HEK293 (cell line): ENCODE data around the gene TOM1L2.

Source experiments
- EGR2 ChIP-seq: fragments of 450-650 bp; formaldehyde crosslinking; IDR thresholded peaks from 2 replicates; pipeline ENCODE4 v1.5.1; 2016; ENCODE audit warnings: low read depth, missing biosample characterization, missing genetic modification characterization
- HOXD13 ChIP-seq: sonication (generic); formaldehyde crosslinking; IDR thresholded peaks from 2 replicates; pipeline ENCODE4 v1.8.0; 2022; ENCODE audit warnings: missing genetic modification reagents, borderline replicate concordance
- KLF8 ChIP-seq: fragments of 450-650 bp; formaldehyde crosslinking; IDR thresholded peaks from 2 replicates; pipeline ENCODE4 v1.5.1; 2016; ENCODE audit warnings: missing biosample characterization, missing genetic modification characterization
- OVOL3 ChIP-seq: fragments of 450-650 bp; formaldehyde crosslinking; IDR thresholded peaks from 2 replicates; pipeline ENCODE4 v1.5.1; 2016; ENCODE audit warnings: missing biosample characterization, missing genetic modification characterization
- SETDB1 ChIP-seq: IDR thresholded peaks from one replicate; pipeline ENCODE4 v1.6.1; 2017; ENCODE audit warnings: mild to moderate bottlenecking, low read length, moderate library complexity, mixed read lengths; ENCODE audit not compliant: insufficient read length
- WT1 ChIP-seq: fragments of 450-650 bp; formaldehyde crosslinking; IDR thresholded peaks from 2 replicates; pipeline ENCODE4 v1.5.1; 2016; ENCODE audit warnings: missing biosample characterization, missing genetic modification characterization
- YY2 ChIP-seq: fragments of 450-650 bp; formaldehyde crosslinking; IDR thresholded peaks from 2 replicates; pipeline ENCODE4 v1.5.1; 2016; ENCODE audit warnings: missing biosample characterization, missing genetic modification characterization
- ZFP37 ChIP-seq: fragments of 450-650 bp; formaldehyde crosslinking; IDR thresholded peaks from 2 replicates; pipeline ENCODE4 v1.5.1; 2016; ENCODE audit warnings: missing biosample characterization, missing genetic modification characterization
- ZNF121 ChIP-seq: fragments of 450-650 bp; formaldehyde crosslinking; IDR thresholded peaks from 2 replicates; pipeline ENCODE4 v1.5.1; 2016; ENCODE audit warnings: missing biosample characterization, missing genetic modification characterization
- ZNF211 ChIP-seq: fragments of 450-650 bp; formaldehyde crosslinking; IDR thresholded peaks from 2 replicates; pipeline ENCODE4 v1.5.1; 2016; ENCODE audit warnings: low read depth, missing biosample characterization, missing genetic modification characterization
- ZNF214 ChIP-seq: fragments of 450-650 bp; formaldehyde crosslinking; IDR thresholded peaks from 2 replicates; pipeline ENCODE4 v1.5.1; 2017; ENCODE audit warnings: missing biosample characterization, mild to moderate bottlenecking, missing genetic modification characterization, borderline replicate concordance
- ZNF239 ChIP-seq: fragments of 450-650 bp; formaldehyde crosslinking; IDR thresholded peaks from 2 replicates; pipeline ENCODE4 v1.5.1; 2016; ENCODE audit warnings: missing biosample characterization, missing genetic modification characterization
- ZNF302 ChIP-seq: fragments of 450-650 bp; formaldehyde crosslinking; IDR thresholded peaks from 2 replicates; pipeline ENCODE4 v1.5.1; 2016; ENCODE audit warnings: missing biosample characterization, missing genetic modification characterization, low read depth
- ZNF311 ChIP-seq: fragments of 450-650 bp; formaldehyde crosslinking; IDR thresholded peaks from 2 replicates; pipeline ENCODE4 v1.5.1; 2017; ENCODE audit warnings: missing biosample characterization, missing genetic modification characterization, borderline replicate concordance
- ZNF335 ChIP-seq: fragments of 450-650 bp; formaldehyde crosslinking; conservative IDR thresholded peaks from 2 replicates; pipeline ENCODE4 v1.5.1; 2016; ENCODE audit warnings: missing biosample characterization, missing genetic modification characterization
- ZNF350 ChIP-seq: fragments of 450-650 bp; formaldehyde crosslinking; IDR thresholded peaks from 2 replicates; pipeline ENCODE4 v1.5.0; 2017; ENCODE audit warnings: missing biosample characterization, mild to moderate bottlenecking, missing genetic modification characterization
- ZNF426 ChIP-seq: fragments of 450-650 bp; formaldehyde crosslinking; IDR thresholded peaks from 2 replicates; pipeline ENCODE4 v1.5.1; 2017; ENCODE audit warnings: missing biosample characterization, missing genetic modification characterization, mild to moderate bottlenecking, inconsistent platforms, moderate library complexity
- ZNF473 ChIP-seq: fragments of 450-650 bp; formaldehyde crosslinking; IDR thresholded peaks from 2 replicates; pipeline ENCODE4 v1.5.1; 2017; ENCODE audit warnings: missing biosample characterization, missing genetic modification characterization
- ZNF510 ChIP-seq: fragments of 450-650 bp; formaldehyde crosslinking; IDR thresholded peaks from 2 replicates; pipeline ENCODE4 v1.5.1; 2018; ENCODE audit warnings: mild to moderate bottlenecking, missing genetic modification characterization, missing biosample characterization; ENCODE audit not compliant: insufficient replicate concordance
- ZNF548 ChIP-seq: fragments of 450-650 bp; formaldehyde crosslinking; IDR thresholded peaks from 2 replicates; pipeline ENCODE4 v1.5.1; 2016; ENCODE audit warnings: missing biosample characterization, missing genetic modification characterization
- ZNF558 ChIP-seq: fragments of 450-650 bp; formaldehyde crosslinking; IDR thresholded peaks from 2 replicates; pipeline ENCODE4 v1.5.1; 2016; ENCODE audit warnings: missing biosample characterization, missing genetic modification characterization
- ZNF654 ChIP-seq: fragments of 450-650 bp; formaldehyde crosslinking; IDR thresholded peaks from 2 replicates; pipeline ENCODE4 v1.5.1; 2016; ENCODE audit warnings: low read depth, missing biosample characterization, missing genetic modification characterization
- ZNF677 ChIP-seq: fragments of 450-650 bp; IDR thresholded peaks from 2 replicates; pipeline ENCODE4 v1.5.0; 2018; ENCODE audit warnings: missing biosample characterization, mild to moderate bottlenecking, missing genetic modification characterization, moderate library complexity
- ZNF747 ChIP-seq: fragments of 450-650 bp; formaldehyde crosslinking; IDR thresholded peaks from 2 replicates; pipeline ENCODE4 v1.5.1; 2016; ENCODE audit warnings: missing biosample characterization, missing genetic modification characterization
- ZSCAN16 ChIP-seq: fragments of 450-650 bp; formaldehyde crosslinking; IDR thresholded peaks from 2 replicates; pipeline ENCODE4 v1.5.1; 2016; ENCODE audit warnings: missing biosample characterization, missing genetic modification characterization
- TF ChIP-seq, protein P1 (sequence below): fragments of 450-650 bp; formaldehyde crosslinking; IDR thresholded peaks from 2 replicates; pipeline ENCODE4 v1.5.1; 2016; ENCODE audit warnings: missing biosample characterization, missing genetic modification characterization
- TF ChIP-seq, protein P2 (sequence below): fragments of 450-650 bp; formaldehyde crosslinking; IDR thresholded peaks from 2 replicates; pipeline ENCODE4 v1.5.1; 2016; ENCODE audit warnings: missing biosample characterization, missing genetic modification characterization
- TF ChIP-seq, protein P3 (sequence below): fragments of 450-650 bp; formaldehyde crosslinking; IDR thresholded peaks from 2 replicates; pipeline ENCODE4 v1.5.1; 2016; ENCODE audit warnings: missing biosample characterization, missing genetic modification characterization, low read depth
- TF ChIP-seq, protein P4 (sequence below): fragments of 450-650 bp; formaldehyde crosslinking; conservative IDR thresholded peaks from 2 replicates; pipeline ENCODE4 v1.5.1; 2016; ENCODE audit warnings: low read depth, missing biosample characterization, missing genetic modification characterization

The TOM1L2 gene

DNA sequence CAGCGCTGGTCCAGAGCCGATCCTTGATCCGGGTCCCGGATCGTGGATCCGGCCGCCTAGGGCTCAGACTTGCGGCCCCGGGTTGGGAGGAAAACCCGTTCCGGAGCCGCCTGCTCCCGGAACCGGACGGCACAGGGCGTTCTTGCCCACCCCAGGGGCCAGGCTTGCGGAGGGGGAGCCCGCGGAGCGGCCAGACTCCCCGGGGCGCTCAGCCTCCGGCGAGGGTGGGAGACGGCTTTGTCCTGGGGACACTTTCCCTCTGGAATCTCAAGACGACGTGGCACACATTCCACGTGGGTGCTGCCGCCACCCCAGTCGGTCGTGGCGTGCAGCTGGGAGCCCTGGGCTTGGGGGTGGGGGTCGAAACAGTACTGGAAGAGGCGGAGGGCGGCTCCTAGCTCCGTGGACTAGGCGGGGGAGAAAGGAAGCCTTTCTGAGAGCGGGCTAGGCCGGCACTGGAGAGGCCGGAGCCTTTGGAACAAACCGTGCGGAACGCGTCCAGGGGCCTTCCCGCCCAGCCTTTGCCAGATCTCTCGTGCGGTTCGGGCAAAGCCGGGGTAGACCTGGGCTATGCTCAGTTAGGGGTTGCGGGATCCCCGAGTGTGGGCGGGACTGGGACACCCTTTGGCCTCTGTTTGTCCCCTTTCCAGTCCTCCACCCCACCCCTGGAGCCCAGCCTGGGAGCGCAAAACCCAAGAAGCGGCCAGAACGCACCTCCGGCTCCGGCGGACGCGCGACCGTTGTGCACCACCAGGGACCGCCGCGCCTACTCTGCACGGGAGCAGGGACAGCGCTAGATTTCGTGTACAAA, 161.9 kb downstream of the TOM1L2 start (continued):
- TF ChIP-seq ZNF350 (tag by site-specific recombination) (no peak), ZNF510 (no peak), ZNF214 (tag by site-specific recombination) (no peak), SETDB1 (no peak), ZNF747 (no peak), ZNF548 (no peak), ZNF558 (no peak), EGR2 (no peak), ZNF426 (tag by site-specific recombination) (no peak), ZNF302 (tag by site-specific recombination) (no peak), KLF8 (tag by site-specific recombination) (no peak; the same call in none of the 2 replicates), YY2 (no peak), ZNF239 (tag by site-specific recombination) (no peak), ZSCAN16 (tag by site-specific recombination) (no peak), OVOL3 (tag by site-specific recombination) (no peak), ZNF121 (tag by site-specific recombination) (no peak), ZNF211 (tag by site-specific recombination) (no peak), HOXD13 (CRISPR knock-in tag) (no peak), ZNF311 (tag by site-specific recombination) (no peak), ZNF654 (tag by site-specific recombination) (no peak), ZNF335 (no peak), ZNF473 (tag by site-specific recombination) (no peak), WT1 (no peak), ZNF677 (tag by site-specific recombination) (no peak), ZFP37 (no peak)
- TF ChIP-seq, protein P1, sequence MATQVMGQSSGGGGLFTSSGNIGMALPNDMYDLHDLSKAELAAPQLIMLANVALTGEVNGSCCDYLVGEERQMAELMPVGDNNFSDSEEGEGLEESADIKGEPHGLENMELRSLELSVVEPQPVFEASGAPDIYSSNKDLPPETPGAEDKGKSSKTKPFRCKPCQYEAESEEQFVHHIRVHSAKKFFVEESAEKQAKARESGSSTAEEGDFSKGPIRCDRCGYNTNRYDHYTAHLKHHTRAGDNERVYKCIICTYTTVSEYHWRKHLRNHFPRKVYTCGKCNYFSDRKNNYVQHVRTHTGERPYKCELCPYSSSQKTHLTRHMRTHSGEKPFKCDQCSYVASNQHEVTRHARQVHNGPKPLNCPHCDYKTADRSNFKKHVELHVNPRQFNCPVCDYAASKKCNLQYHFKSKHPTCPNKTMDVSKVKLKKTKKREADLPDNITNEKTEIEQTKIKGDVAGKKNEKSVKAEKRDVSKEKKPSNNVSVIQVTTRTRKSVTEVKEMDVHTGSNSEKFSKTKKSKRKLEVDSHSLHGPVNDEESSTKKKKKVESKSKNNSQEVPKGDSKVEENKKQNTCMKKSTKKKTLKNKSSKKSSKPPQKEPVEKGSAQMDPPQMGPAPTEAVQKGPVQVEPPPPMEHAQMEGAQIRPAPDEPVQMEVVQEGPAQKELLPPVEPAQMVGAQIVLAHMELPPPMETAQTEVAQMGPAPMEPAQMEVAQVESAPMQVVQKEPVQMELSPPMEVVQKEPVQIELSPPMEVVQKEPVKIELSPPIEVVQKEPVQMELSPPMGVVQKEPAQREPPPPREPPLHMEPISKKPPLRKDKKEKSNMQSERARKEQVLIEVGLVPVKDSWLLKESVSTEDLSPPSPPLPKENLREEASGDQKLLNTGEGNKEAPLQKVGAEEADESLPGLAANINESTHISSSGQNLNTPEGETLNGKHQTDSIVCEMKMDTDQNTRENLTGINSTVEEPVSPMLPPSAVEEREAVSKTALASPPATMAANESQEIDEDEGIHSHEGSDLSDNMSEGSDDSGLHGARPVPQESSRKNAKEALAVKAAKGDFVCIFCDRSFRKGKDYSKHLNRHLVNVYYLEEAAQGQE (tag by site-specific recombination): no peak
- TF ChIP-seq, protein P2, sequence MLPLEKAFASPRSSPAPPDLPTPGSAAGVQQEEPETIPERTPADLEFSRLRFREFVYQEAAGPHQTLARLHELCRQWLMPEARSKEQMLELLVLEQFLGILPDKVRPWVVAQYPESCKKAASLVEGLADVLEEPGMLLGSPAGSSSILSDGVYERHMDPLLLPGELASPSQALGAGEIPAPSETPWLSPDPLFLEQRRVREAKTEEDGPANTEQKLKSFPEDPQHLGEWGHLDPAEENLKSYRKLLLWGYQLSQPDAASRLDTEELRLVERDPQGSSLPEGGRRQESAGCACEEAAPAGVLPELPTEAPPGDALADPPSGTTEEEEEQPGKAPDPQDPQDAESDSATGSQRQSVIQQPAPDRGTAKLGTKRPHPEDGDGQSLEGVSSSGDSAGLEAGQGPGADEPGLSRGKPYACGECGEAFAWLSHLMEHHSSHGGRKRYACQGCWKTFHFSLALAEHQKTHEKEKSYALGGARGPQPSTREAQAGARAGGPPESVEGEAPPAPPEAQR (tag by site-specific recombination): no peak
- TF ChIP-seq, protein P3, sequence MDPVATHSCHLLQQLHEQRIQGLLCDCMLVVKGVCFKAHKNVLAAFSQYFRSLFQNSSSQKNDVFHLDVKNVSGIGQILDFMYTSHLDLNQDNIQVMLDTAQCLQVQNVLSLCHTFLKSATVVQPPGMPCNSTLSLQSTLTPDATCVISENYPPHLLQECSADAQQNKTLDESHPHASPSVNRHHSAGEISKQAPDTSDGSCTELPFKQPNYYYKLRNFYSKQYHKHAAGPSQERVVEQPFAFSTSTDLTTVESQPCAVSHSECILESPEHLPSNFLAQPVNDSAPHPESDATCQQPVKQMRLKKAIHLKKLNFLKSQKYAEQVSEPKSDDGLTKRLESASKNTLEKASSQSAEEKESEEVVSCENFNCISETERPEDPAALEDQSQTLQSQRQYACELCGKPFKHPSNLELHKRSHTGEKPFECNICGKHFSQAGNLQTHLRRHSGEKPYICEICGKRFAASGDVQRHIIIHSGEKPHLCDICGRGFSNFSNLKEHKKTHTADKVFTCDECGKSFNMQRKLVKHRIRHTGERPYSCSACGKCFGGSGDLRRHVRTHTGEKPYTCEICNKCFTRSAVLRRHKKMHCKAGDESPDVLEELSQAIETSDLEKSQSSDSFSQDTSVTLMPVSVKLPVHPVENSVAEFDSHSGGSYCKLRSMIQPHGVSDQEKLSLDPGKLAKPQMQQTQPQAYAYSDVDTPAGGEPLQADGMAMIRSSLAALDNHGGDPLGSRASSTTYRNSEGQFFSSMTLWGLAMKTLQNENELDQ (tag by site-specific recombination): no peak
- TF ChIP-seq, protein P4, sequence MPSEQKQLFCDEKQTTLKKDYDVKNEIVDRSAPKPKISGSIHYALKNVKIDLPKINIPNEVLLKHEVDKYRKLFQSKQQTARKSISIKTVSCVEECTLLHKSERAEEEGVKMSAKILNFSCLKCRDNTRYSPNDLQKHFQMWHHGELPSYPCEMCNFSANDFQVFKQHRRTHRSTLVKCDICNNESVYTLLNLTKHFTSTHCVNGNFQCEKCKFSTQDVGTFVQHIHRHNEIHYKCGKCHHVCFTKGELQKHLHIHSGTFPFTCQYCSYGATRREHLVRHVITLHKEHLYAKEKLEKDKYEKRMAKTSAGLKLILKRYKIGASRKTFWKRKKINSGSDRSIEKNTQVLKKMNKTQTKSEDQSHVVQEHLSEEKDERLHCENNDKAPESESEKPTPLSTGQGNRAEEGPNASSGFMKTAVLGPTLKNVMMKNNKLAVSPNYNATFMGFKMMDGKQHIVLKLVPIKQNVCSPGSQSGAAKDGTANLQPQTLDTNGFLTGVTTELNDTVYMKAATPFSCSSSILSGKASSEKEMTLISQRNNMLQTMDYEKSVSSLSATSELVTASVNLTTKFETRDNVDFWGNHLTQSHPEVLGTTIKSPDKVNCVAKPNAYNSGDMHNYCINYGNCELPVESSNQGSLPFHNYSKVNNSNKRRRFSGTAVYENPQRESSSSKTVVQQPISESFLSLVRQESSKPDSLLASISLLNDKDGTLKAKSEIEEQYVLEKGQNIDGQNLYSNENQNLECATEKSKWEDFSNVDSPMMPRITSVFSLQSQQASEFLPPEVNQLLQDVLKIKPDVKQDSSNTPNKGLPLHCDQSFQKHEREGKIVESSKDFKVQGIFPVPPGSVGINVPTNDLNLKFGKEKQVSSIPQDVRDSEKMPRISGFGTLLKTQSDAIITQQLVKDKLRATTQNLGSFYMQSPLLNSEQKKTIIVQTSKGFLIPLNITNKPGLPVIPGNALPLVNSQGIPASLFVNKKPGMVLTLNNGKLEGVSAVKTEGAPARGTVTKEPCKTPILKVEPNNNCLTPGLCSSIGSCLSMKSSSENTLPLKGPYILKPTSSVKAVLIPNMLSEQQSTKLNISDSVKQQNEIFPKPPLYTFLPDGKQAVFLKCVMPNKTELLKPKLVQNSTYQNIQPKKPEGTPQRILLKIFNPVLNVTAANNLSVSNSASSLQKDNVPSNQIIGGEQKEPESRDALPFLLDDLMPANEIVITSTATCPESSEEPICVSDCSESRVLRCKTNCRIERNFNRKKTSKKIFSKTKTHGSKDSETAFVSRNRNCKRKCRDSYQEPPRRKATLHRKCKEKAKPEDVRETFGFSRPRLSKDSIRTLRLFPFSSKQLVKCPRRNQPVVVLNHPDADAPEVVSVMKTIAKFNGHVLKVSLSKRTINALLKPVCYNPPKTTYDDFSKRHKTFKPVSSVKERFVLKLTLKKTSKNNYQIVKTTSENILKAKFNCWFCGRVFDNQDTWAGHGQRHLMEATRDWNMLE (tag by site-specific recombination): no peak
